KMS-11 (cell line): Measurements from ENCODE around the gene ABCB8.

Source experiments
- H2AFZ ChIP-seq: fragments of 200-600 bp; sonication (generic); 2 replicates; pipeline ENCODE4 v1.6.1; 2016; ENCODE audit warnings: antibody characterized with exemption, mixed run types, low read depth
- H3K27ac ChIP-seq: fragments of 200-600 bp; sonication (generic); 2 replicates; pipeline ENCODE4 v1.6.1; 2016; ENCODE audit warnings: mild to moderate bottlenecking, mixed run types
- H3K27me3 ChIP-seq: fragments of 200-600 bp; sonication (generic); 2 replicates; pipeline ENCODE4 v1.6.1; 2017; ENCODE audit warnings: mild to moderate bottlenecking, low read depth, mixed run types, moderate library complexity; ENCODE audit not compliant: insufficient read depth
- H3K36me3 ChIP-seq: fragments of 200-600 bp; sonication (generic); 2 replicates; pipeline ENCODE4 v1.6.1; 2017; ENCODE audit warnings: mild to moderate bottlenecking, mixed run types; ENCODE audit not compliant: insufficient read depth
- H3K4me1 ChIP-seq: fragments of 200-600 bp; sonication (generic); 2 replicates; pipeline ENCODE4 v1.6.1; 2016; ENCODE audit warnings: mild to moderate bottlenecking, low read depth, mixed run types; ENCODE audit not compliant: poor library complexity, severe bottlenecking
- H3K4me2 ChIP-seq: fragments of 200-600 bp; sonication (generic); 2 replicates; pipeline ENCODE4 v1.7.0; 2016; ENCODE audit warnings: mild to moderate bottlenecking, mixed run types
- H3K4me3 ChIP-seq: fragments of 200-600 bp; sonication (generic); IDR thresholded peaks from 2 replicates; pipeline ENCODE4 v1.6.1; 2017; ENCODE audit warnings: low read depth, low read length, mixed read lengths; ENCODE audit not compliant: insufficient read depth
- H3K79me2 ChIP-seq: fragments of 200-600 bp; sonication (generic); 2 replicates; pipeline ENCODE4 v1.6.1; 2016; ENCODE audit warnings: low read depth, mixed run types; ENCODE audit not compliant: insufficient read depth
- H3K9ac ChIP-seq: fragments of 200-600 bp; sonication (generic); 2 replicates; pipeline ENCODE4 v1.6.1; 2016; ENCODE audit warnings: mild to moderate bottlenecking, mixed run types
- H4K20me1 ChIP-seq: fragments of 200-600 bp; sonication (generic); 2 replicates; pipeline ENCODE4 v1.6.1; 2016; ENCODE audit warnings: mild to moderate bottlenecking, mixed run types; ENCODE audit not compliant: insufficient read depth
- TF ChIP-seq, protein P1 (sequence below): fragments of 200-600 bp; sonication (generic); conservative IDR thresholded peaks from 2 replicates; pipeline ENCODE4 v1.6.1; 2017; ENCODE audit warnings: low read depth, mild to moderate bottlenecking, antibody characterized with exemption, low read length, moderate library complexity, mixed read lengths

ABCB8 gene

GRCh38 chr7:151051108-151051507 lies 22.9 kb downstream of the ABCB8 start:
- Histone ChIP-seq H3K79me2 (no peaks in the 10 kb centered on the region), H3K36me3 (no peaks in the 10 kb centered on the region), H3K4me2 (no peak overlapping the region), H3K4me1 (no peaks in the 10 kb centered on the region), H3K4me3 (no peak overlapping the region), H3K9ac (no peak overlapping the region), H2AFZ (no peak overlapping the region), H3K27ac (no peak overlapping the region), H4K20me1 (no peaks in the 10 kb centered on the region), H3K27me3 (peaks cover 13% of the 10 kb centered on the region; the same call in 1 of the 2 replicates)
- TF ChIP-seq, protein P1, sequence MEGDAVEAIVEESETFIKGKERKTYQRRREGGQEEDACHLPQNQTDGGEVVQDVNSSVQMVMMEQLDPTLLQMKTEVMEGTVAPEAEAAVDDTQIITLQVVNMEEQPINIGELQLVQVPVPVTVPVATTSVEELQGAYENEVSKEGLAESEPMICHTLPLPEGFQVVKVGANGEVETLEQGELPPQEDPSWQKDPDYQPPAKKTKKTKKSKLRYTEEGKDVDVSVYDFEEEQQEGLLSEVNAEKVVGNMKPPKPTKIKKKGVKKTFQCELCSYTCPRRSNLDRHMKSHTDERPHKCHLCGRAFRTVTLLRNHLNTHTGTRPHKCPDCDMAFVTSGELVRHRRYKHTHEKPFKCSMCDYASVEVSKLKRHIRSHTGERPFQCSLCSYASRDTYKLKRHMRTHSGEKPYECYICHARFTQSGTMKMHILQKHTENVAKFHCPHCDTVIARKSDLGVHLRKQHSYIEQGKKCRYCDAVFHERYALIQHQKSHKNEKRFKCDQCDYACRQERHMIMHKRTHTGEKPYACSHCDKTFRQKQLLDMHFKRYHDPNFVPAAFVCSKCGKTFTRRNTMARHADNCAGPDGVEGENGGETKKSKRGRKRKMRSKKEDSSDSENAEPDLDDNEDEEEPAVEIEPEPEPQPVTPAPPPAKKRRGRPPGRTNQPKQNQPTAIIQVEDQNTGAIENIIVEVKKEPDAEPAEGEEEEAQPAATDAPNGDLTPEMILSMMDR, result no peak

DNA sequence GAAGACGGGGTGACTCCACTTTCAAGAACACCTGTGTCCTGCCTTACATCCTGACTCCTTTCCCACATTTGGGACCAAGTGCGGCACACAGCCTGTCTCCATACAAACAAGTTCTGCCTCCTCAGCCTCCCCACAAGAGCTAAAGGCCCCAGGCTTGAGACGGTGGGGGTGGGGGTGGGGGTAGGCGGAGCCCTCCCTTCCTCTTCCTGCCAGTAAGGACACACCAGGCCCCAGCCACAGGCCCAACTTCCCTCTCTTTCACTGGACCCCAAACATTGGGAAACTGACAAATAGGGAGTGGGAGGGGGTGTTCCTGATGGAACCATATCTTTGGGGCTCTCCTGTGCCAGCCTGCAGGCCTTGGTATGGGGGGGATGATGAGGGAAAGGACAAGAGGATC lies 24.8 kb downstream of the ABCB8 start:
- Histone ChIP-seq H3K36me3 (no peaks in the 10 kb centered on the region), H3K4me3 (no peak overlapping the region), H2AFZ (no peak overlapping the region), H3K4me2 (no peak overlapping the region), H3K79me2 (no peaks in the 10 kb centered on the region), H3K4me1 (no peaks in the 10 kb centered on the region), H3K9ac (no peak overlapping the region), H3K27ac (no peak overlapping the region), H4K20me1 (no peaks in the 10 kb centered on the region), H3K27me3 (peaks cover 13% of the 10 kb centered on the region; the same call in 1 of the 2 replicates)
- TF ChIP-seq, protein P1, result no peak

DNA sequence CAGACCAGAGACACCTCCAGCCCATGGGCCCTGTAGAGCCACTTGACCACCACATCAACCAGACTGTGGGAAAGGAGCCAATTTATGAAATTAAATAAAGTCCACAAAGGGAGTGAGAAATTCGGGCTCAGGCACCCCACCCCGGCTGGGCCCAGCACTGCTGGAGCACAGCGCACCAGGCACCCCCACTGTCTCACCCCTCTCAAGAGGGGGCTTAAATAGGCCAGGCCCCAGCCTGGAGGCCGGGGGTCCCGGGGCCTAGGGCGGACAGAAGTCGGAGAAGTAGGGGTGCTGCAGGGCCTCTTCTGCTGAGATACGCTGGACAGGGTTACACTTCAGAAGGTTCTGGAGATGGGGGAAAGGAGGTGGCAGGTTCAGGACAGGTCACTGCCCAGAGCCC lies 25.5 kb downstream of the ABCB8 start:
- peaks cover under 1% of the 10 kb centered on the region for H3K4me1 ChIP-seq
- H3K9ac ChIP-seq, result no peak overlapping the region
- no peaks in the 10 kb centered on the region for H4K20me1 ChIP-seq
- no peak overlapping the region for H3K4me2 ChIP-seq
- TF ChIP-seq, protein P1, result no peak
- peaks cover 13% of the 10 kb centered on the region; the same call in 1 of the 2 replicates for H3K27me3 ChIP-seq
- H3K4me3 ChIP-seq, result no peak overlapping the region
- no peaks in the 10 kb centered on the region for H3K79me2 ChIP-seq
- H3K27ac ChIP-seq, result no peak overlapping the region
- H2AFZ ChIP-seq, result no peak overlapping the region
- H3K36me3 ChIP-seq, result no peaks in the 10 kb centered on the region

GRCh38 chr7:151056283-151056665 lies 28.0 kb downstream of the ABCB8 start:
- Histone ChIP-seq H3K4me2 (no peak overlapping the region; the same call in 1 of the 2 replicates), H3K36me3 (no peaks in the 10 kb centered on the region), H3K79me2 (peaks cover 12% of the 10 kb centered on the region; the same call in 1 of the 2 replicates), H3K4me1 (peaks cover 11% of the 10 kb centered on the region), H4K20me1 (no peaks in the 10 kb centered on the region), H3K27me3 (no peaks in the 10 kb centered on the region), H2AFZ (no peak overlapping the region), H3K4me3 (no peak overlapping the region), H3K27ac (no peak overlapping the region), H3K9ac (no peak overlapping the region)
- TF ChIP-seq, protein P1, result no peak
